Heart left ventricle (tissue), 13 donors: ENCODE results near the gene OR52K2.

Experiments used
- POLR2A ChIP-seq, 2 donors: fragments of 450-650 bp; IDR thresholded peaks; one replicate each; pipeline ENCODE4 v1.6.1; 2017; ENCODE audit warnings: antibody characterized with exemption in 2 of 2, mild to moderate bottlenecking in 2 of 2, moderate library complexity in 2 of 2
- TF ChIP-seq, protein P1 (sequence below), 12 donors: fragments of 200-600 bp; sonication (generic) in 4 of 12; IDR thresholded peaks; one replicate each; pipeline versions ENCODE4 v1.5.0 to v1.8.0; 2018 to 2022; ENCODE audit warnings: antibody characterized with exemption in 12 of 12, mild to moderate bottlenecking in 5 of 12
- donor health status: ischemic (EF 13 %, LVEDD 7.1; RV severe dilation, severe dysfunction).
- donor health status: DM: no; HTN: yes; CAD: no.
- donor health status: DM: no; HTN: no; CAD: no.
- donor health status: ischemic (EF 25% LVEDD 6.9; RV normal size, moderate dysfunction).
- donor health status: ischemic (EF 25% LVEDD 5.7; RV mildly dilated, moderate dysfunction).
- donor health status: ischemic (EF 35%, LVEDD 5.7; RV mildly dilated, moderate dysfunction).
- donor health status: nonischemic (EF 11% LVEDD 7.7; RV severe dilation, severe dysfunction).
- donor health status: DM: yes; HTN: yes; CAD: no.
- donor health status: PGD.
- donor health status: ischemic (EF 29% LVEDD 5.4; RV normal size, mild dysfunction).
- donor health status: nonischemic (EF 23%, LVEDD 6.1; RV moderate dilation, normal function).

DNA sequence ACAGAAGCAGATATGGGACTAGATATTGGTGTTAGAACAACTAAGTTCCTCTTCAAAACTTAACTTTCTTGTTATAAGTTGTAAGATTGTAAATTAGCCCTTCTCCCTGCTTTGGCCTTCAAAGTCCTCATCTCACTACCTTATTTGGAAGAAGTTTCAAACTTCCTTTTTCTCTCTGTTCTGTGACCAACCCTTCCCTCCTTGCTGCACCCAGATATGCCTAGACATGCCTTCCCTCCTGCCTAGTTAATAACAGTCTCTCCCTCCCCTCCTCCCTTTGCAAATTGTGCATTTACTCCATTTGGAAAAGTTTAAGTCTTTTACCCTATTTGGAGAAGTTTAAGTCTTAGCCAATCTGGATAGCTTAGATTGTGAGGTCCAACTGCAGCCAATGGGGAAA lies 4.9 kb downstream of the OR52K2 start:
- TF ChIP-seq, protein P1, sequence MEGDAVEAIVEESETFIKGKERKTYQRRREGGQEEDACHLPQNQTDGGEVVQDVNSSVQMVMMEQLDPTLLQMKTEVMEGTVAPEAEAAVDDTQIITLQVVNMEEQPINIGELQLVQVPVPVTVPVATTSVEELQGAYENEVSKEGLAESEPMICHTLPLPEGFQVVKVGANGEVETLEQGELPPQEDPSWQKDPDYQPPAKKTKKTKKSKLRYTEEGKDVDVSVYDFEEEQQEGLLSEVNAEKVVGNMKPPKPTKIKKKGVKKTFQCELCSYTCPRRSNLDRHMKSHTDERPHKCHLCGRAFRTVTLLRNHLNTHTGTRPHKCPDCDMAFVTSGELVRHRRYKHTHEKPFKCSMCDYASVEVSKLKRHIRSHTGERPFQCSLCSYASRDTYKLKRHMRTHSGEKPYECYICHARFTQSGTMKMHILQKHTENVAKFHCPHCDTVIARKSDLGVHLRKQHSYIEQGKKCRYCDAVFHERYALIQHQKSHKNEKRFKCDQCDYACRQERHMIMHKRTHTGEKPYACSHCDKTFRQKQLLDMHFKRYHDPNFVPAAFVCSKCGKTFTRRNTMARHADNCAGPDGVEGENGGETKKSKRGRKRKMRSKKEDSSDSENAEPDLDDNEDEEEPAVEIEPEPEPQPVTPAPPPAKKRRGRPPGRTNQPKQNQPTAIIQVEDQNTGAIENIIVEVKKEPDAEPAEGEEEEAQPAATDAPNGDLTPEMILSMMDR (IDR thresholded peaks at IDR 0.05), result no peak
- TF ChIP-seq POLR2A (IDR thresholded peaks at IDR 0.05), result no peak
